Activated naive CD8-positive, alpha-beta T cell treated with anti-CD3 and anti-CD28 coated beads, Interleukin-2, amount 10 ng/mL, durations not matched to agents 7 days and 5 days (primary cell): Measurements from ENCODE around the gene MGAT5. TPM values are rescaled to one million over a fixed set of nuclear protein-coding genes. Genes with fewer than 3 reads are reported as not detected.

Source experiments
- ATAC-seq: fragments of 150-1000 bp; cut with Tn5 transposase; one replicate; pipeline ENCODE4 v1.10.0; 2021; ENCODE audit warnings: low read depth, moderate library complexity
- POLR2A ChIA-PET: fragments of 350-600 bp; sonication (Branson Sonifier 250); formaldehyde crosslinking; loops from one replicate; lab custom pipeline; 2021; ENCODE audit warnings: antibody characterized with exemption; lab: Charles Lee
- DNase-seq: peaks from one replicate; pipeline ENCODE4 v3.0.0; 2021
- H3K27ac Mint-ChIP-seq: one replicate; pipeline ENCODE4 v1.8.0; 2022; ENCODE audit warnings: mild to moderate bottlenecking, mixed read lengths
- H3K27me3 Mint-ChIP-seq: one replicate; pipeline ENCODE4 v1.8.0; 2022; ENCODE audit warnings: mild to moderate bottlenecking, moderate library complexity, mixed read lengths
- H3K36me3 Mint-ChIP-seq: one replicate; pipeline ENCODE4 v1.8.0; 2021; ENCODE audit warnings: mild to moderate bottlenecking, mixed read lengths
- H3K4me1 Mint-ChIP-seq: one replicate; pipeline ENCODE4 v1.8.0; 2021; ENCODE audit warnings: mixed read lengths
- H3K4me3 Mint-ChIP-seq: one replicate; pipeline ENCODE4 v1.8.0; 2022; ENCODE audit warnings: mild to moderate bottlenecking, moderate library complexity, mixed read lengths
- H3K9me3 Mint-ChIP-seq: one replicate; pipeline ENCODE4 v1.8.0; 2021; ENCODE audit warnings: mixed read lengths
- total RNA-seq, 2 experiments: library from RNA; stranded (reverse); gene quantifications; one replicate each; pipeline ENCODE4 v1.2.3, GENCODE V29; 2021

MGAT5 gene
- total RNA-seq, 2 experiments from 2014 or later = 66.3 to 70.9 TPM

- ATAC-seq = no peak
- Mint-ChIP-seq H3K27me3 (no peaks in the 10 kb centered on the region), H3K4me1 (peaks cover 36% of the 10 kb centered on the region), H3K4me3 (no peak overlapping the region), H3K36me3 (peaks cover 35% of the 10 kb centered on the region), H3K9me3 (no peaks in the 10 kb centered on the region), H3K27ac (no peak overlapping the region)
- DNase-seq = no peak
- POLR2A ChIA-PET = no interaction called here
These were observed 24.7 kb downstream of the MGAT5 start for GRCh38 chr2:134278553-134278952.

DNA sequence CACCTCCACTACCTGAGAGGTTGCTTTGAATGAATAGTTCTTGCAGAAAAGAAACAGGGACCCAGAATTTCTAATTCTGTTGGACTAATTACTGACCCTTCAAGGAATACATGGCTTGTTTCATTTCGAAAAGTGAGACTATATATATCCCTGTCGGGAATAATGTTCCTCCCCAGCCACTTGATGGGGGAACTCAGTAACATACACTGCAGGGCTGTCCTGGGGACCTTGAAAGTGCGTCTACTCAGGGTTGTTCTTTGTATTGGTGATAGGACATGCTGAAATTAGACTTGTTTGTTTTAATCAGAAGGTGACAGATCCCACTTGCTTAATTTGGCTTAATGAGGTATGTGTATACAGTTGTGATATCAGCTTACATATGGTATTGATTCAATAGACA is 25.5 kb downstream of the MGAT5 start:
- peaks cover 41% of the 10 kb centered on the region for H3K4me1 Mint-ChIP-seq
- no peak for DNase-seq
- H3K27ac Mint-ChIP-seq = no peak overlapping the region
- H3K4me3 Mint-ChIP-seq = no peak overlapping the region
- H3K27me3 Mint-ChIP-seq = no peaks in the 10 kb centered on the region
- H3K36me3 Mint-ChIP-seq = peaks cover 34% of the 10 kb centered on the region
- POLR2A ChIA-PET = no interaction called here
- no peaks in the 10 kb centered on the region for H3K9me3 Mint-ChIP-seq
- no peak for ATAC-seq

DNA sequence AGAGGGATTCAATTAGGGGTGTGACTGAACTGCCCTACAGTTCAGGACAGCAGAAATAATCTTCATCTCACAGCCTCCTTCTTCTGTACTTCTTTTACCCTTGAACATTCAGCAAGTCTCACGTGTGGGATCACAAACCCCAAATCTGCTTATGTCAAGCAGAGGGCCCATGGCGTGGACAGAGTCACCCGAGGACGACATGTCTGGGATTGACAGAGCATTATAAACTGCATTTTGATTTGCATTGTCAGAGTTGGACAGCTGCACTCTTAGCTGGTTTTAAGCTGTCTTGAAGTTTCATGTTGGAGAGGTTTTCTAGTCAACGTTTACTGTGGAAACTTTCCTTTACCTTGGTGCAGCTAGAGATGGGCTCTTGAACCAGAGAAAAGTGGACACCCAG is 26.4 kb downstream of the MGAT5 start:
- Mint-ChIP-seq H3K27ac (no peak overlapping the region), H3K9me3 (no peaks in the 10 kb centered on the region), H3K36me3 (peaks cover 29% of the 10 kb centered on the region), H3K27me3 (no peaks in the 10 kb centered on the region), H3K4me3 (no peak overlapping the region), H3K4me1 (peaks cover 41% of the 10 kb centered on the region)
- DNase-seq = no peak
- POLR2A ChIA-PET = no interaction called here
- ATAC-seq = no peak

DNA sequence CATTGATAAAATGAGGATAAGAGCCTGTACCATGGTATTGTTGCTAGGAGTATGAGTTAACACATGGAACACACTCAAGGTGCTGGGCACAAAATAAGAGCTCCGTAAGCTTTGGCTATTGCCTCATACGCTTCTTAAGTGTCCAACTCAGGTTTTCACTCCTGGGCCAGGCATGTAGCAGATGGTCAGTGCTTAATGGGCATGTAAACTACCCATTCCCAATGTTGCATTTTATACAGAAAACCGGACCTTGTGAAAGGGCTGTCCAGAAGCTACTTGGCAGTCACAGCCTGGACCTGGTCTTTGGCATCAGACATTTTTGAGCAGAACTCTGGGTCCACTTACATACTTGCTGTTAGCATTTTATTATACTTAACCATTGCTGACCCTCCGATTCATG is 26.9 kb downstream of the MGAT5 start:
- Mint-ChIP-seq H3K9me3 (no peaks in the 10 kb centered on the region), H3K4me1 (peaks cover 44% of the 10 kb centered on the region), H3K27ac (no peak overlapping the region), H3K27me3 (no peaks in the 10 kb centered on the region), H3K36me3 (peaks cover 31% of the 10 kb centered on the region), H3K4me3 (no peak overlapping the region)
- ATAC-seq (no peak), DNase-seq (no peak)
- POLR2A ChIA-PET = no interaction called here

GRCh38 chr2:134281815-134282419 is 28.0 kb downstream of the MGAT5 start:
- Mint-ChIP-seq H3K36me3 (peaks cover 30% of the 10 kb centered on the region), H3K4me1 (peaks cover 44% of the 10 kb centered on the region), H3K27me3 (no peaks in the 10 kb centered on the region), H3K9me3 (no peaks in the 10 kb centered on the region), H3K4me3 (peak overlapping the region; percentile 82), H3K27ac (peak overlapping the region; percentile 90)
- no peak for DNase-seq
- no peak for ATAC-seq
- POLR2A ChIA-PET = interaction anchor here (1.4 kb wide), 1 partner anchor 47 kb away, joined by 3 read pairs; no protein-coding TSS in a partner anchor

GRCh38 chr2:134282629-134283400 is 28.9 kb downstream of the MGAT5 start:
- DNase-seq = peak; percentile 50
- H3K4me3 Mint-ChIP-seq = peak overlapping the region; percentile 82
- peaks cover 26% of the 10 kb centered on the region for H3K36me3 Mint-ChIP-seq
- POLR2A ChIA-PET = interaction anchor here (1.0 to 1.8 kb wide), 6 partner anchors 19 to 164 kb away, joined by 3 to 10 read pairs (median 5); no protein-coding TSS in a partner anchor
- no peaks in the 10 kb centered on the region for H3K27me3 Mint-ChIP-seq
- no peaks in the 10 kb centered on the region for H3K9me3 Mint-ChIP-seq
- ATAC-seq = peak; percentile 92
- H3K4me1 Mint-ChIP-seq = peaks cover 42% of the 10 kb centered on the region
- peak overlapping the region; percentile 90 for H3K27ac Mint-ChIP-seq

- no peak for ATAC-seq
- peaks cover 42% of the 10 kb centered on the region for H3K4me1 Mint-ChIP-seq
- H3K27me3 Mint-ChIP-seq = no peaks in the 10 kb centered on the region
- peak overlapping the region; percentile 82 for H3K4me3 Mint-ChIP-seq
- peak overlapping the region; percentile 90 for H3K27ac Mint-ChIP-seq
- peaks cover 19% of the 10 kb centered on the region for H3K36me3 Mint-ChIP-seq
- no peak for DNase-seq
- POLR2A ChIA-PET = interaction anchor here (1.0 to 1.8 kb wide), 6 partner anchors 20 to 165 kb away, joined by 3 to 10 read pairs (median 5); no protein-coding TSS in a partner anchor
- no peaks in the 10 kb centered on the region for H3K9me3 Mint-ChIP-seq
These were observed 29.8 kb downstream of the MGAT5 start for GRCh38 chr2:134283661-134284060.

DNA sequence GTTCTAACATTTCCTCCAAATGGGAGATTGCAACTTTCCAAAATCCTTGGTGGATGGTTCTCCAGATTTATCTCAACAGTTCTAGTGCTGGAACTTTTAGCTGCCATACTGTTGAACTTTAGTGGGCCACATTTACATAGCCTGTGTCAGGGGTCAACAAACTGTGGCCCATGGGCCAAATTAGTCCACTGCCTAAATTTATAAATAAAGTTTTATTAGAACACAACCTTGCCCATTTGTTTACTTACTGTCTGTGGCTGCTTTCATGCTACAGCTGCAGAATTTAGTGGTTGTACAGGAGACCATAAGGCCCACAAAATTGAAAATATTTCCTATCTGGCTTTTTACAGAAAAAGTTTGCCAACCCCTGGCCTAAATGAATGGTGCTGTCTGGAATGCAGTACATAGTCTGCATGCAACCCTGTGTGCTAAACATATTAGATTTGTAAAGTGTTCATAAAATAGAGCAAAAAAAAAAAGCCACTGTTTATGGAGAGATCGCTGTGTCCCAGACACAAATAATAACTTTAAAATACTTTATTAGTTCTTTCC is 30.3 kb downstream of the MGAT5 start:
- Mint-ChIP-seq H3K9me3 (no peaks in the 10 kb centered on the region), H3K36me3 (peaks cover 14% of the 10 kb centered on the region), H3K4me3 (peak overlapping the region; percentile 82), H3K27ac (no peak overlapping the region), H3K27me3 (no peaks in the 10 kb centered on the region), H3K4me1 (peaks cover 42% of the 10 kb centered on the region)
- no peak for DNase-seq
- POLR2A ChIA-PET = interaction anchor here (1.5 to 1.8 kb wide), 3 partner anchors 21 to 166 kb away, joined by 4 to 10 read pairs (median 6); no protein-coding TSS in a partner anchor
- no peak for ATAC-seq

- peak overlapping the region; percentile 34 for H3K4me3 Mint-ChIP-seq
- ATAC-seq = no peak
- POLR2A ChIA-PET = interaction anchor here (1.0 kb wide), 1 partner anchor 30 kb away, joined by 7 read pairs; no protein-coding TSS in a partner anchor
- peaks cover 32% of the 10 kb centered on the region for H3K4me1 Mint-ChIP-seq
- peak overlapping the region; percentile 74 for H3K27ac Mint-ChIP-seq
- no peaks in the 10 kb centered on the region for H3K9me3 Mint-ChIP-seq
- H3K27me3 Mint-ChIP-seq = no peaks in the 10 kb centered on the region
- DNase-seq = no peak
- H3K36me3 Mint-ChIP-seq = peaks cover 10% of the 10 kb centered on the region
These were observed 33.5 kb downstream of the MGAT5 start for GRCh38 chr2:134287323-134287722.

- DNase-seq (no peak), ATAC-seq (no peak)
- H3K27me3 Mint-ChIP-seq = no peaks in the 10 kb centered on the region
- H3K36me3 Mint-ChIP-seq = peaks cover 13% of the 10 kb centered on the region
- no peak overlapping the region for H3K4me3 Mint-ChIP-seq
- H3K9me3 Mint-ChIP-seq = no peaks in the 10 kb centered on the region
- POLR2A ChIA-PET = interaction anchor here (1.3 to 2.6 kb wide), 2 partner anchors 32 kb away, joined by 4 to 7 read pairs; no protein-coding TSS in a partner anchor
- no peak overlapping the region for H3K27ac Mint-ChIP-seq
- peaks cover 24% of the 10 kb centered on the region for H3K4me1 Mint-ChIP-seq
These were observed 34.9 kb downstream of the MGAT5 start for GRCh38 chr2:134288814-134289213.

DNA sequence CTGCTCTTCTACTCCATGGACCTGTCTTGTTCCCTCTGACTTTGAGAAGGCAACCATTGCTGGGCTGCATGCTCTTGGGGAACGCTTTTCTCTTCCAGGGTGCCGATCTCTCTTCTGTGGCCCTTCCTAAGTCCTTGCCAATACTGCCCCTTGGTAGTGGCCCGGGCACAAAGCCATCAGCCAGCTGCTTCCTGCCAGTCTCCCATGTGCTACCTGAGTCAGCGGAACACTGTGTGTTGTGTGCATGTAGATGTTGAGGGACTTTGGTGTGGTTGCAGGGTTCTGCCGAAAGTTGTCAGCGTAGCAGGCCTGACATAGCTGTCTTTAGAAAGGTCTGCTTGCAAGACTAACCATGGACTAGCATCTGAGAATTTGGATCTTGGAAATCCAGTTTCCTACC is 35.4 kb downstream of the MGAT5 start:
- POLR2A ChIA-PET = interaction anchor here (0.9 to 2.6 kb wide), 7 partner anchors 26 to 123 kb away, joined by 3 to 7 read pairs (median 4); no protein-coding TSS in a partner anchor
- Mint-ChIP-seq H3K4me3 (no peak overlapping the region), H3K27ac (no peak overlapping the region), H3K36me3 (peaks cover 16% of the 10 kb centered on the region), H3K9me3 (no peaks in the 10 kb centered on the region), H3K27me3 (no peaks in the 10 kb centered on the region), H3K4me1 (peaks cover 26% of the 10 kb centered on the region)
- DNase-seq (peak; percentile 45), ATAC-seq (peak; percentile 43)

DNA sequence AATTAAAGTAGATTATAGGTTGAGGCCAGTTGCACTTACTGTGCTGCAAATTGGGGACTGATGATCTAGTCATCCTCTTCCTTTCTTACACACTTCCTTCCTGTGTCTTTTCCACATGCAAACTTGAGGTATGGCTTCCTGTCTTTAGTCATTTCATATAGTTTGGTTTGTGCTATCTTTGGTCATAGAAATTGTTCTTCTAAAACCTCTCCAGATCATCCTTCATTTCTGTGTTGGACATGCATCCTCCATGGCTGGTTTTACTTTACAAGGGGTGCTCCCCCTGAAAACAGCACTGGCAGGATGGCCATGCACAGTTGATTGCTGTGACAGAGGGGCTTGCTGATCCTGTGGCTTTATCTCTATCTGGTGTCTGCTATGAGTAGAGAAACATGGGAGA is 36.5 kb downstream of the MGAT5 start:
- Mint-ChIP-seq H3K27me3 (no peaks in the 10 kb centered on the region), H3K36me3 (peaks cover 22% of the 10 kb centered on the region), H3K27ac (no peak overlapping the region), H3K4me3 (no peak overlapping the region), H3K4me1 (peaks cover 27% of the 10 kb centered on the region), H3K9me3 (no peaks in the 10 kb centered on the region)
- ATAC-seq (peak; percentile 79), DNase-seq (no peak)
- POLR2A ChIA-PET = interaction anchor here (0.6 to 2.6 kb wide), 11 partner anchors 12 to 122 kb away, joined by 3 to 7 read pairs (median 4); no protein-coding TSS in a partner anchor

- Mint-ChIP-seq H3K9me3 (no peaks in the 10 kb centered on the region), H3K36me3 (peaks cover 23% of the 10 kb centered on the region), H3K4me3 (no peak overlapping the region), H3K27ac (peak overlapping the region; percentile 63), H3K4me1 (peaks cover 24% of the 10 kb centered on the region), H3K27me3 (no peaks in the 10 kb centered on the region)
- ATAC-seq (no peak), DNase-seq (no peak)
- POLR2A ChIA-PET = interaction anchor here (1.3 kb wide), 1 partner anchor 29 kb away, joined by 3 read pairs; no protein-coding TSS in a partner anchor
These were observed 38.6 kb downstream of the MGAT5 start for GRCh38 chr2:134292514-134292913.
